WTC11 (cell line): Measurements from ENCODE around the gene TPM2.

Experiments
- CTCF ChIP-seq: fragments of 200-600 bp; IDR thresholded peaks from 2 replicates; pipeline ENCODE4 v1.8.0; 2022; ENCODE audit warnings: antibody characterized with exemption
- E2F5 ChIP-seq: sonication (generic); formaldehyde crosslinking; IDR thresholded peaks from 2 replicates; pipeline ENCODE4 v1.8.1; 2022; ENCODE audit warnings: mild to moderate bottlenecking, moderate library complexity, missing genetic modification reagents
- ETV6 ChIP-seq: sonication (generic); formaldehyde crosslinking; IDR thresholded peaks from 2 replicates; pipeline ENCODE4 v1.8.1; 2022; ENCODE audit warnings: mild to moderate bottlenecking, missing genetic modification reagents
- FOXJ3 ChIP-seq: sonication (generic); formaldehyde crosslinking; IDR thresholded peaks from 2 replicates; pipeline ENCODE4 v1.9.0; 2021; ENCODE audit warnings: missing genetic modification reagents, mild to moderate bottlenecking, borderline replicate concordance
- ZNF121 ChIP-seq: sonication (generic); formaldehyde crosslinking; IDR thresholded peaks from 2 replicates; pipeline ENCODE4 v1.8.0; 2023; ENCODE audit warnings: missing genetic modification reagents
- TF ChIP-seq, protein P1 (sequence below): sonication (generic); formaldehyde crosslinking; IDR thresholded peaks from 2 replicates; pipeline ENCODE4 v1.8.1; 2022; ENCODE audit warnings: low read depth, mild to moderate bottlenecking, moderate library complexity, missing genetic modification reagents, borderline replicate concordance
- TF ChIP-seq, protein P2 (sequence below): sonication (generic); formaldehyde crosslinking; conservative IDR thresholded peaks from 2 replicates; pipeline ENCODE4 v1.8.1; 2022; ENCODE audit warnings: mild to moderate bottlenecking, missing genetic modification reagents
- TF ChIP-seq, protein P3 (sequence below): sonication (generic); formaldehyde crosslinking; IDR thresholded peaks from 2 replicates; pipeline ENCODE4 v1.8.1; 2022; ENCODE audit warnings: mild to moderate bottlenecking, missing genetic modification reagents, moderate library complexity, borderline replicate concordance
- TF ChIP-seq, protein P4 (sequence below): sonication (generic); formaldehyde crosslinking; IDR thresholded peaks from 2 replicates; pipeline ENCODE4 v1.8.1; 2022; ENCODE audit warnings: low read depth, missing genetic modification reagents, borderline replicate concordance
- TF ChIP-seq, protein P5 (sequence below): sonication (generic); formaldehyde crosslinking; IDR thresholded peaks from 2 replicates; pipeline ENCODE4 v1.8.0; 2023; ENCODE audit warnings: missing genetic modification reagents, mild to moderate bottlenecking, borderline replicate concordance

- TF ChIP-seq FOXJ3 (CRISPR knock-in tag): no peak
- TF ChIP-seq, protein P1, sequence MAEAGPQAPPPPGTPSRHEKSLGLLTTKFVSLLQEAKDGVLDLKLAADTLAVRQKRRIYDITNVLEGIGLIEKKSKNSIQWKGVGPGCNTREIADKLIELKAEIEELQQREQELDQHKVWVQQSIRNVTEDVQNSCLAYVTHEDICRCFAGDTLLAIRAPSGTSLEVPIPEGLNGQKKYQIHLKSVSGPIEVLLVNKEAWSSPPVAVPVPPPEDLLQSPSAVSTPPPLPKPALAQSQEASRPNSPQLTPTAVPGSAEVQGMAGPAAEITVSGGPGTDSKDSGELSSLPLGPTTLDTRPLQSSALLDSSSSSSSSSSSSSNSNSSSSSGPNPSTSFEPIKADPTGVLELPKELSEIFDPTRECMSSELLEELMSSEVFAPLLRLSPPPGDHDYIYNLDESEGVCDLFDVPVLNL (CRISPR knock-in tag): no peak
- TF ChIP-seq, protein P2, sequence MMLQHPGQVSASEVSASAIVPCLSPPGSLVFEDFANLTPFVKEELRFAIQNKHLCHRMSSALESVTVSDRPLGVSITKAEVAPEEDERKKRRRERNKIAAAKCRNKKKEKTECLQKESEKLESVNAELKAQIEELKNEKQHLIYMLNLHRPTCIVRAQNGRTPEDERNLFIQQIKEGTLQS (CRISPR knock-in tag): no peak
- no peak for TF ChIP-seq CTCF
- TF ChIP-seq, protein P3, sequence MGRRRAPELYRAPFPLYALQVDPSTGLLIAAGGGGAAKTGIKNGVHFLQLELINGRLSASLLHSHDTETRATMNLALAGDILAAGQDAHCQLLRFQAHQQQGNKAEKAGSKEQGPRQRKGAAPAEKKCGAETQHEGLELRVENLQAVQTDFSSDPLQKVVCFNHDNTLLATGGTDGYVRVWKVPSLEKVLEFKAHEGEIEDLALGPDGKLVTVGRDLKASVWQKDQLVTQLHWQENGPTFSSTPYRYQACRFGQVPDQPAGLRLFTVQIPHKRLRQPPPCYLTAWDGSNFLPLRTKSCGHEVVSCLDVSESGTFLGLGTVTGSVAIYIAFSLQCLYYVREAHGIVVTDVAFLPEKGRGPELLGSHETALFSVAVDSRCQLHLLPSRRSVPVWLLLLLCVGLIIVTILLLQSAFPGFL (CRISPR knock-in tag): no peak
- no peak for TF ChIP-seq ZNF121 (CRISPR knock-in tag)
- TF ChIP-seq, protein P4, sequence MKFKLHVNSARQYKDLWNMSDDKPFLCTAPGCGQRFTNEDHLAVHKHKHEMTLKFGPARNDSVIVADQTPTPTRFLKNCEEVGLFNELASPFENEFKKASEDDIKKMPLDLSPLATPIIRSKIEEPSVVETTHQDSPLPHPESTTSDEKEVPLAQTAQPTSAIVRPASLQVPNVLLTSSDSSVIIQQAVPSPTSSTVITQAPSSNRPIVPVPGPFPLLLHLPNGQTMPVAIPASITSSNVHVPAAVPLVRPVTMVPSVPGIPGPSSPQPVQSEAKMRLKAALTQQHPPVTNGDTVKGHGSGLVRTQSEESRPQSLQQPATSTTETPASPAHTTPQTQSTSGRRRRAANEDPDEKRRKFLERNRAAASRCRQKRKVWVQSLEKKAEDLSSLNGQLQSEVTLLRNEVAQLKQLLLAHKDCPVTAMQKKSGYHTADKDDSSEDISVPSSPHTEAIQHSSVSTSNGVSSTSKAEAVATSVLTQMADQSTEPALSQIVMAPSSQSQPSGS: no peak
- TF ChIP-seq E2F5 (CRISPR knock-in tag): no peak
- no peak for TF ChIP-seq ETV6 (CRISPR knock-in tag)
- TF ChIP-seq, protein P5, sequence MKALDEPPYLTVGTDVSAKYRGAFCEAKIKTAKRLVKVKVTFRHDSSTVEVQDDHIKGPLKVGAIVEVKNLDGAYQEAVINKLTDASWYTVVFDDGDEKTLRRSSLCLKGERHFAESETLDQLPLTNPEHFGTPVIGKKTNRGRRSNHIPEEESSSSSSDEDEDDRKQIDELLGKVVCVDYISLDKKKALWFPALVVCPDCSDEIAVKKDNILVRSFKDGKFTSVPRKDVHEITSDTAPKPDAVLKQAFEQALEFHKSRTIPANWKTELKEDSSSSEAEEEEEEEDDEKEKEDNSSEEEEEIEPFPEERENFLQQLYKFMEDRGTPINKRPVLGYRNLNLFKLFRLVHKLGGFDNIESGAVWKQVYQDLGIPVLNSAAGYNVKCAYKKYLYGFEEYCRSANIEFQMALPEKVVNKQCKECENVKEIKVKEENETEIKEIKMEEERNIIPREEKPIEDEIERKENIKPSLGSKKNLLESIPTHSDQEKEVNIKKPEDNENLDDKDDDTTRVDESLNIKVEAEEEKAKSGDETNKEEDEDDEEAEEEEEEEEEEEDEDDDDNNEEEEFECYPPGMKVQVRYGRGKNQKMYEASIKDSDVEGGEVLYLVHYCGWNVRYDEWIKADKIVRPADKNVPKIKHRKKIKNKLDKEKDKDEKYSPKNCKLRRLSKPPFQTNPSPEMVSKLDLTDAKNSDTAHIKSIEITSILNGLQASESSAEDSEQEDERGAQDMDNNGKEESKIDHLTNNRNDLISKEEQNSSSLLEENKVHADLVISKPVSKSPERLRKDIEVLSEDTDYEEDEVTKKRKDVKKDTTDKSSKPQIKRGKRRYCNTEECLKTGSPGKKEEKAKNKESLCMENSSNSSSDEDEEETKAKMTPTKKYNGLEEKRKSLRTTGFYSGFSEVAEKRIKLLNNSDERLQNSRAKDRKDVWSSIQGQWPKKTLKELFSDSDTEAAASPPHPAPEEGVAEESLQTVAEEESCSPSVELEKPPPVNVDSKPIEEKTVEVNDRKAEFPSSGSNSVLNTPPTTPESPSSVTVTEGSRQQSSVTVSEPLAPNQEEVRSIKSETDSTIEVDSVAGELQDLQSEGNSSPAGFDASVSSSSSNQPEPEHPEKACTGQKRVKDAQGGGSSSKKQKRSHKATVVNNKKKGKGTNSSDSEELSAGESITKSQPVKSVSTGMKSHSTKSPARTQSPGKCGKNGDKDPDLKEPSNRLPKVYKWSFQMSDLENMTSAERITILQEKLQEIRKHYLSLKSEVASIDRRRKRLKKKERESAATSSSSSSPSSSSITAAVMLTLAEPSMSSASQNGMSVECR: no peak
Observed at GRCh38 chr9:35636135-35636876, 53.4 kb downstream of the TPM2 start.
